Immature natural killer cell (primary cell): Measurements from ENCODE around the gene RHNO1. TPM values are rescaled to one million over a fixed set of nuclear protein-coding genes. Genes with fewer than 3 reads are reported as not detected.

Experiments
- DNase-seq, 3 donors: peaks; one replicate each; pipeline ENCODE4 v3.0.0; 2022; ENCODE audit warnings: mixed read lengths in 1 of 3
- H3K27ac Mint-ChIP-seq, 6 donors: one replicate each; pipeline ENCODE4 v1.8.0; 2020; ENCODE audit warnings: mixed read lengths in 6 of 6, mild to moderate bottlenecking in 5 of 6, inconsistent platforms in 4 of 6, moderate library complexity in 3 of 6
- H3K27me3 Mint-ChIP-seq, 3 donors: one replicate each; pipeline ENCODE4 v1.8.0; 2020 to 2021; ENCODE audit warnings: low read depth in 3 of 3, mild to moderate bottlenecking in 3 of 3, mixed read lengths in 3 of 3, moderate library complexity in 3 of 3, inconsistent platforms in 1 of 3
- H3K36me3 Mint-ChIP-seq, 3 donors: one replicate each; pipeline ENCODE4 v1.8.0; 2020; ENCODE audit warnings: mixed read lengths in 3 of 3, inconsistent platforms in 2 of 3, mild to moderate bottlenecking in 2 of 3
- H3K4me1 Mint-ChIP-seq, 2 donors: one replicate each; pipeline ENCODE4 v1.8.0; 2020; ENCODE audit warnings: inconsistent platforms in 2 of 2, mild to moderate bottlenecking in 2 of 2, mixed read lengths in 2 of 2, moderate library complexity in 1 of 2
- H3K4me3 Mint-ChIP-seq, 5 donors: one replicate each; pipeline ENCODE4 v1.8.0; 2020; ENCODE audit warnings: mild to moderate bottlenecking in 5 of 5, mixed read lengths in 5 of 5, inconsistent platforms in 3 of 5, moderate library complexity in 3 of 5
- H3K9me3 Mint-ChIP-seq, 6 donors: one replicate each; pipeline ENCODE4 v1.8.0; 2020; ENCODE audit warnings: mild to moderate bottlenecking in 6 of 6, mixed read lengths in 6 of 6, inconsistent platforms in 4 of 6, moderate library complexity in 3 of 6
- polyA plus RNA-seq, 3 donors: library from polyadenylated mRNA; unstranded; fragments of 300-500 nt; fragmentation: Illumina TruSeq; gene quantifications; one replicate each; pipeline ENCODE4 v1.2.3, GENCODE V29; 2021

Gene RHNO1, protein sequence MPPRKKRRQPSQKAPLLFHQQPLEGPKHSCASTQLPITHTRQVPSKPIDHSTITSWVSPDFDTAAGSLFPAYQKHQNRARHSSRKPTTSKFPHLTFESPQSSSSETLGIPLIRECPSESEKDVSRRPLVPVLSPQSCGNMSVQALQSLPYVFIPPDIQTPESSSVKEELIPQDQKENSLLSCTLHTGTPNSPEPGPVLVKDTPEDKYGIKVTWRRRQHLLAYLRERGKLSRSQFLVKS
- 10 to 100 TPM; 27.2 to 49.0 (median 37.6) TPM for polyA plus RNA-seq

DNA sequence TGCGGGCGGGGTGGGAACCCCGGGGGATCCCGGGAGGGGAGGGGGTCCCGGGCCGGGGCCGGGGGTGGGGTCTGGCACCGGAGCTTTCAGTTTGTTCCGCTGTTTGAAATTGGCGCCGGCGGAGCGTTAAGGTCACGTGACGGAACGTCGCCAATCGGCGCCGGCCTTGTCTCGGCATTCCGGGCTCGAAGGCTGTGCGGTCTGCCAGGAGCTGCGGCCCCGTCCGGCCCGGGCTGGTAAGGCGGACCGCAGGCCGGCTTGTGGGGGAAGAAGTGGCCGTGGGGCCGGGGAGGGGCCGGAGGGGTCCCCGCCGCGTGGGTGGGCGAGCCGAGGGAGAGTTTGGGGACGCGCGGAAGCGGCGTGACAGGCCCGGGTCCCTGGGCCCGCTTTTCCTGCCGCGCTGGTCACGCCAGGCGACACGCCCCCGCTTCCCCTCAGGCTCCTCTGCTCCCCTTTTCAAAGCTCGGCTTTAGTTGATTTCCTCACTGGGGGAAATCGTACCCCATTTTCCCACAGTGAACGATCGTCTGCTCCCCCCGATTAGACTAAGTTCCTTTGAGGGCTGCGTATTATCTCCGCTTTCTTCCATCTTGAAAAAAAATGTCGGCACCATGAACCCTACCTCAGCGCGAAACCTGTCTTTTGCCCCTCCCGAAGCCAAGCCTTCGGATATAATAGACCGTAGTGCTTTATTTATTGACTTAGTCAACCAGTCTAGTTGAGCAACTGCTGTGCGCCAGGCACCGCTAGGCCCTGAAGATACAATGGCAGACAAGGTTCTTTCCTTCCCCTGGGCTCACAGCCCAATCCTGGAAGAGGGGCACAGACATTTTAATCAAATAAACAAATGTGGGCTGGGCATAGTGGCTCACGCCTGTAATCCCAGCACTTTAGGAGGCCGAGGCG is at the start of gene RHNO1, which contains the start of gene FOXM1:
Gene RHNO1, plus strand, starts transcription at position 177 of the 906 bp plus-strand sequence. CDS start 8,144 bp downstream, outside the sequence.
Gene FOXM1, minus strand, starts transcription at position 128 of the 906 bp plus-strand sequence. CDS start 2,696 bp downstream, outside the sequence.
- Mint-ChIP-seq H3K27me3 (peaks cover 3 to 8% (median 4%) of the 10 kb centered on the region in 3 donors), H3K36me3 (no peaks in the 10 kb centered on the region), H3K27ac (peak within 1 kb of the TSS; percentile 95 to 99 (median 97)), H3K4me3 (peak within 1 kb of the TSS; percentile 98 to 99 (median 99)), H3K9me3 (no peaks in the 10 kb centered on the region), H3K4me1 (peaks cover 27 to 33% of the 10 kb centered on the region in 2 donors)
- DNase-seq, result peak; percentile 87 to 89 (median 87)

DNA sequence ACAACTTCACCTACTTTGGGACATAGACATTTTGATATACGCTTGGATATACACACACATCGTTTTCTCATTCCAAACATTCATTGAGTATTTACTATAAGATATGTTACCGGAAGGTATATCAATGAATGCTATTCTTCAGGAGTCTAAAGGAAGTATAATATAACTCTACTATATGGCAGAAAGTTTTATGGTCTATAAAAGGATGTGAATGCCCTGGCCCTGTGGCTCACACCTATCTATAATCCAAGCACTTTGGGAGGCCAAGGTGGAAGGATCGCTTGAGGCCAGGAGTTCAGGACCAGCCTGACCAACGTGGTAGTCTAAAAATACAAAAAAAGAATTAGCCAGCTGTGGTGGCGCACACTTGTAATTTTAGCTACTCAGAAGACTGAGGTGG is 47.7 kb upstream of the RHNO1 start:
- Mint-ChIP-seq H3K27me3 (peaks cover 0 to 1% (median 0%) of the 10 kb centered on the region in 3 donors), H3K4me1 (no peaks in the 10 kb centered on the region), H3K9me3 (peaks cover 0 to 2% (median 0%) of the 10 kb centered on the region in 6 donors), H3K4me3 (no peak overlapping the region), H3K27ac (no peak overlapping the region), H3K36me3 (peaks cover 15 to 49% (median 36%) of the 10 kb centered on the region in 3 donors)
- no peak for DNase-seq

DNA sequence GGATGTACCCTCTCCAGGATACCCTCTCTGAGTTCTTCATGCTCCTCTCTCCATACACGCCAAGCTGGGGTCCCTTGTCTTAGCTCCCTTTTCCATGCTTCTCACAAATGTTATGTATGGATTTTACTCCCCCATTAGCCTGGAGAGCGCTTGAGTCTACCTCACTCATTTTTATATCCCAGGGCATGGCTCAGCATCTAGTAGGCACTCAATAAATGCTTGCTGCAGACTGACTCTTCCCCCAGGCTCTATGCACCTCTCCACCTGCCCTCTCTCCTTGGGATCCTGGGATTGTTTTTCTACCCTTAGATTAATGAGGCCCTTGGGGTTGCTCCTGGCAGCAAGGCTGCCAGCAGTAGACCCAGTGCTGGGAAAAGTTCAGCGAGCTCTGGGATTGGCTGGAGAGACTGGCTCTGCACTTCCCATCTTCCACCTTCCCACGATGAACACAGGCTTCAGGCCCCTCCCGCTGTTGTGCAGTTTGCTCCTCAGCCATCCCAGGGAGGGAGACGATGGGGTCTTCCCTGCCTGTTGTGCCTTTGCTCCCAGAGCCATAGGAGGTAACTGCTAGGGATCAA is 44.4 kb upstream of the RHNO1 start:
- Mint-ChIP-seq H3K36me3 (peaks cover 9 to 30% (median 24%) of the 10 kb centered on the region in 3 donors), H3K4me1 (peaks cover 2 to 6% of the 10 kb centered on the region in 2 donors), H3K4me3 (no peak overlapping the region), H3K27ac (peak overlapping the region in 3 of 6 donors; percentile 17 to 53 (median 26)), H3K9me3 (no peaks in the 10 kb centered on the region), H3K27me3 (peaks cover 0 to 5% (median 1%) of the 10 kb centered on the region in 3 donors)
- DNase-seq, result no peak

DNA sequence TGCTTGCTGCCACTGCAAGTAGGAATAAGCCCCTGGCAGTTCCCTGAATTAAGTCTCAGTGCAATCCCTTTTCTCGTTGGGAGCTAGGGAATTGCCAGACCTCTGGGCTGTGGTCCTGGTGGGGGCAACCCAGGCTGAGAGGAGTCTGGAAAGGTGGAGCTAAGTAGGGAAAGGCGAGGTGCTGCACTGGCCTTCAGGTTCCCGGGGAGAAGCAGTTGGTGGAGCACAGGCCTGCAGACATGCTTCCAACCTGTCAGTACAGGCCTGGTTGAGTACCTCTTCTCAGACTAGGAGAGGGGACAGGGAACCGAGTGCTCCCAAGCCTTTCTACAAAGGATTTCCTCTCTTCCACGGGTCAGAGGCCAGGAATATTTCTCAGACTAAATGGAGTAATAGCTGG is 43.7 kb upstream of the RHNO1 start:
- Mint-ChIP-seq H3K27me3 (peaks cover 0 to 5% (median 1%) of the 10 kb centered on the region in 3 donors), H3K4me1 (peaks cover 2 to 6% of the 10 kb centered on the region in 2 donors), H3K36me3 (peaks cover 14 to 24% (median 21%) of the 10 kb centered on the region in 3 donors), H3K9me3 (no peaks in the 10 kb centered on the region), H3K27ac (no peak overlapping the region), H3K4me3 (no peak overlapping the region)
- DNase-seq, result no peak

DNA sequence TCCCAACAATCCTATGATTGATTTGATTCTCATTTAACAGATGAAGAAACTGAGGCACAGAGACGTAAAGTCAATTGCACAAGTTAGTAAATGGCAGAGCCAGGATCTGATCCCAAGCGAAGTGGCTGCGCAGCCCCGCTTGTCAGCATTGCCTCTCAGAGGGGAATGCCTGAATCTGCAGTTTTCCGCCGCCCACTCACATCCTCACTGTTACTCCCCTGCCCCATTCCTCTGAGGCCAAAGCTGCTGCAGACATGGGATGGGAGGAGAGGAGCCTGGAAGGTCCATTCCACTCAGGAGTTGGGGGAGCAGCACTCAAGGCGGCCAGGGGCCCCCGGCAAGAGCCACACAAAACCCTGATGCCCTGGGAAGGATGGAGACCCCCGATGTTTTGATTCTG is 43.2 kb upstream of the RHNO1 start:
- Mint-ChIP-seq H3K4me1 (peaks cover 2 to 6% of the 10 kb centered on the region in 2 donors), H3K36me3 (peaks cover 15 to 21% (median 18%) of the 10 kb centered on the region in 3 donors), H3K27ac (no peak overlapping the region), H3K27me3 (peaks cover 0 to 5% (median 1%) of the 10 kb centered on the region in 3 donors), H3K4me3 (no peak overlapping the region), H3K9me3 (no peaks in the 10 kb centered on the region)
- DNase-seq, result no peak

DNA sequence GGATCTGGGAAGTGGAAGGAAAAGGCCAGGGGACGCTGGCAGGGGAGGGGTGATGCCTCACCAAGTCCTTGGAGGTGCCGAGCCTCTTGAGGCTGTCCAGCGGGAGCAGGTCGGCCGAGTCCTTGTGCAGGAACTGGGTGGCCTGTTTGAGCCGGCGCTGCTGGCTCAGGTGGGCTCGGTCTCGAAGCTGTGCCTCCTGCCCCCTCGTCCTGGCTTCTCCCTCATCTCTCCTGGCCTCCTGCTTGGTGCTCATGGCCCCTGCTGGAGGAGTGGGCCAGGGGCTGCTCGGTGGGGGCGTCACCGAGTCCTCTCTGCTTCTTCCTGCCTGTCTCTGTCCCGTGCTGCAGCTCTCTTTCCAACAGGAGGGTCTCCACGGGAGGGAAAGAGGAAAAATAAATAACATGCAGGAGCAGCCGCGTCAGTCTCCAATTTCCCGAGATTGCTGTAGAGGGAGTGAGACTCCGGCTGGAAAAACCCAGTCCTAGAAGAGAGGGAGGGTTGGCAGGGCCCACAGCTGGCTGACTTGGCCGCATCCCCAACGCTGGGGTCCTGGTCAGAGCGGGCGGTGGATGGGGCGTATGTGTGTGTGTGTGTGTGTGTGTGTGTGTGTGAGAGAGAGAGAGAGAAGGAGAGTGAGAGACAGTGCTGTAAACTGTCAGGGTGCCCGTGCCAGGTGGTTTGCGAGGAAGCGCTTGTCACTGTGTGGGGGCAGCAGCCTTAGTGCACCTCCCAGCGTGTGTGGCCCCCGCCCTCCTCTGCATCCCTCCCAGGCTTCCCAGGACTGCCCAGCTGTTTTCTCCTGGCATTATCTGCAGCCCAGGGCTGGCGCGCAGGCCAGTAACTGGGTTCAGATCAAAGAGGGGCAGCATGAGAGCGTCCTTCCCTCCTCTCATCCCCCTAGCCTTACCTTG is 42.2 kb upstream of the RHNO1 start, which contains the start of gene NRIP2:
Gene NRIP2, minus strand, starts transcription at position 455 of the 911 bp plus-strand sequence. Its CDS starts 52 bp downstream, at position 403.
- Mint-ChIP-seq H3K4me1 (peaks cover 2 to 6% of the 10 kb centered on the region in 2 donors), H3K27me3 (peaks cover 0 to 5% (median 1%) of the 10 kb centered on the region in 3 donors), H3K27ac (peak within 1 kb of the TSS in 1 of 6 donors; percentile 57), H3K36me3 (peaks cover 18 to 23% (median 18%) of the 10 kb centered on the region in 3 donors), H3K9me3 (no peaks in the 10 kb centered on the region), H3K4me3 (no peak within 1 kb of the TSS)
- DNase-seq, result no peak

DNA sequence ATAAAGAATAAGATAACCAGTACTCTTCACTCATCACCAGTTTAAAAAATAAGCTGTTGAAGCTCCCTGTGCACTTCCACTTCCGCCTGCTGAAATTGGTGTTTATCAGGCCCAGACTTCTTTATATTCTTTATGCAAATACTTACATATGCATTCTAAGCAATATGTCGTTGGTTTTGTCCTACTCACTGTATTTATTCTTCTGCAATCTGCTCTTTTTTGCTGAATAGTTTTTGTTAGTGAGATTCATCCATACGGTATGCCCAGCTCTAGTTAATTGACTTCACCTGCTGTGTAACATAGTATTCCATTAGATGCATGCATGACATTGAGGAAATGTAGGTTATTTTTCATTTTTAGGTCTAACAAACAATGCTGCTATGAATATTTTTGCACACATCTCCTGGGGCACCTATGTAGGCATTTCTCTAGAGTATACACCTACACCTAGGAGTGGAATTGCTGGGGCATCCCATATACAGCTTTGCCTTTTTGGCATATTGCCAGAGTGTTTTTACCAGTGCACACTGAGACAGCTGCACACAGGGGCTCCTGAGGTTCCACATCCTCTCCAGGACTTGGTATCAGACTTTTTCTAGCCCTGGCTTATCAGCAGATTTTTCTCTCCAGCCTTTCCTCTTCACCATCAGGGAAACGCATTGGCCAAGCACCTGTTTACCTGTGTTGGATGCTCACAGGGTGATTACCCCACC is 41.2 kb upstream of the RHNO1 start:
- Mint-ChIP-seq H3K27me3 (peaks cover 0 to 5% (median 0%) of the 10 kb centered on the region in 3 donors), H3K4me3 (no peak overlapping the region), H3K27ac (no peak overlapping the region), H3K36me3 (peaks cover 18 to 21% (median 20%) of the 10 kb centered on the region in 3 donors), H3K9me3 (no peaks in the 10 kb centered on the region), H3K4me1 (peaks cover 2 to 6% of the 10 kb centered on the region in 2 donors)
- no peak for DNase-seq

DNA sequence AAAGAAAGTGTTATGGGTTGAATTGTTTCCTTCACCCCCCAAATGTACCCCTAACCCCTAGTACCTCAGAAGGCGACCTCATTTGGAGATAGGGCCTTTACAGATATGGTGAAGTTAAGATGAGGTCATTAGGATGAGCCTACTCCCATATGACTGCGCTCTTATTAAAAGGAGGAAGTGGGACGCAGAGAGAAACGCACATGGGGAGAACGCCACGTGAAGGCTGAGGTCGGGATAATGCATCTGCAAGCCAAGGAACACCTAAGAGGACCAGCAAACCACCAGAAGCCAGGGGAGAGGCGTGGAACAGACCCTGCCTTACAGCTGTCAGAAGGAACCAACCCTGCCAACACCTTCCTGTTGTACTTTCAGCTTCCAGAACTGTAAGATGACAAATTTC is 40.4 kb upstream of the RHNO1 start:
- no peak overlapping the region for H3K4me3 Mint-ChIP-seq
- H3K4me1 Mint-ChIP-seq, result peaks cover 2 to 6% of the 10 kb centered on the region in 2 donors
- DNase-seq, result no peak
- no peak overlapping the region for H3K27ac Mint-ChIP-seq
- H3K27me3 Mint-ChIP-seq, result peaks cover 0 to 5% (median 0%) of the 10 kb centered on the region in 3 donors
- no peaks in the 10 kb centered on the region for H3K9me3 Mint-ChIP-seq
- H3K36me3 Mint-ChIP-seq, result peaks cover 17 to 18% (median 18%) of the 10 kb centered on the region in 3 donors

DNA sequence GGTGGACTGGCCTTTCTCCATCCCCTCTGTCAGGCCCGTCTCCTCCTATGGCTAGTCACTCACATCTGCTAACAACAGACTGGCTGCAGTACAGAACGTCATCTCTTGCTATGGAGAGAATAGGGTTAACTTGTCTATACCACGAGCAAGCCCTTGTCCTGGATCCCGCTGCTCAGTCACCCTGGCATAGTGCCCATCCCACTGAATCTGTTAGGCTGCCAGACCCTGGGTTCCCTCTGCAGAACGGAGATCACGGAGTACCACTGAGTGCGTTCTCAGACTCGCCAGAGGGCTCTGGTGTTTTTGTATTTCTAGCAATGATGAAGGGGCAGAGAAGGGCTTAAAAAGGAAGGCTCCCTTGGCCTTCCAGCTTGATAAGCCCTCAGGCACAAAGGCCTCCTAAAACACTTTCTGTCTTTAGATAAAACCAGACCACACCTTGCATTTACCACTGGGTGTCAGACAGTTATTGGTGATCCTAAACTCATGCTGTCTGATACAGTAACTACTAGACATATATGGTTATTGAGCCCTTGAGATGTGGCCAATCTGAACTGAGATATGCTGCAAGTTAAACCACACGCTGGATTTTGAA is 35.9 kb upstream of the RHNO1 start:
- H3K4me3 Mint-ChIP-seq, result no peak overlapping the region
- no peaks in the 10 kb centered on the region for H3K4me1 Mint-ChIP-seq
- peaks cover 16 to 23% (median 20%) of the 10 kb centered on the region in 3 donors for H3K36me3 Mint-ChIP-seq
- DNase-seq, result no peak
- no peaks in the 10 kb centered on the region for H3K9me3 Mint-ChIP-seq
- H3K27me3 Mint-ChIP-seq, result peaks cover 0 to 3% (median 2%) of the 10 kb centered on the region in 3 donors
- H3K27ac Mint-ChIP-seq, result no peak overlapping the region

DNA sequence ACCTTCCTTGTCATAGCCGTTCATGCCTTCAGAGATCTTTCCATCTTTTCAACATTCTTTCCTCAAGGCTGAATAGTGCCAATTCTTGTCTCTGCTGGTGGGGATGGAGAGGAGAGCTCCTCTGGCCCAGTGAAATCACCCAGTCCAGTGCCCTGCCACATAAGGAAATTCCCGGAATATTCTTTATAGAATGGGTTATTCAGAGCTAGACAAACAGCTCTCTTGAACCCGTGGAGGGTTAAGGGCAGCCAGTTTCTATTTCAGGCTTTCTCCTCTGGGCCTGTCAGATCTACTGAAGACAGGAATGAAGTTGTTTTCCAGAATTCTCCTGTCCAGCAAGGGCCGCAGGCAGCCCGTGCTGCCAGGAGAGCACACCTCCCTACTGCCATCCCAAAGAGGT is 34.1 kb upstream of the RHNO1 start:
- DNase-seq, result no peak
- H3K4me3 Mint-ChIP-seq, result no peak overlapping the region
- H3K4me1 Mint-ChIP-seq, result no peaks in the 10 kb centered on the region
- no peak overlapping the region for H3K27ac Mint-ChIP-seq
- peaks cover 0 to 2% (median 0%) of the 10 kb centered on the region in 3 donors for H3K27me3 Mint-ChIP-seq
- H3K9me3 Mint-ChIP-seq, result no peaks in the 10 kb centered on the region
- peaks cover 15 to 22% (median 21%) of the 10 kb centered on the region in 3 donors for H3K36me3 Mint-ChIP-seq

DNA sequence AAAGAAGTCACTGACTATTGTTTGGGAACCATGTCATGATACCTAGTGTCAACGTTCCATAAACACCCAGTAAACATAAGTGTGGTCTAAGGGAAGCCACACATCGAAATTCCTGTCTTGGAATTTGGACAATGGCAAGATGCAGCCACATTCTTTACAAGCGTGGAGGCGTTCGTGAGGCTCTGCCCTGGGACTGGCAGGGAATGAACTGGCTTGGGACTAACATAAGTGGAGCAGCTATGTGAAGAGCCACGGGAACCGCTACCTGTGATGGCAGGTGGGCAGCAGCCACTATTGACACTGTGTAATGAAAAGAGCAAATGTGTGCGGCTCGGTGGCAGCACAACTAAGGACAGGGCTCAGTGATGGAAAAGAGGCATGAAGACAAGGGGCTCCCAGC is 32.2 kb upstream of the RHNO1 start:
- Mint-ChIP-seq H3K4me1 (no peaks in the 10 kb centered on the region), H3K4me3 (no peak overlapping the region), H3K9me3 (no peaks in the 10 kb centered on the region), H3K27me3 (peaks cover 0 to 2% (median 0%) of the 10 kb centered on the region in 3 donors), H3K36me3 (peaks cover 8 to 17% (median 14%) of the 10 kb centered on the region in 3 donors), H3K27ac (peak overlapping the region in 1 of 6 donors; percentile 47)
- DNase-seq, result no peak

DNA sequence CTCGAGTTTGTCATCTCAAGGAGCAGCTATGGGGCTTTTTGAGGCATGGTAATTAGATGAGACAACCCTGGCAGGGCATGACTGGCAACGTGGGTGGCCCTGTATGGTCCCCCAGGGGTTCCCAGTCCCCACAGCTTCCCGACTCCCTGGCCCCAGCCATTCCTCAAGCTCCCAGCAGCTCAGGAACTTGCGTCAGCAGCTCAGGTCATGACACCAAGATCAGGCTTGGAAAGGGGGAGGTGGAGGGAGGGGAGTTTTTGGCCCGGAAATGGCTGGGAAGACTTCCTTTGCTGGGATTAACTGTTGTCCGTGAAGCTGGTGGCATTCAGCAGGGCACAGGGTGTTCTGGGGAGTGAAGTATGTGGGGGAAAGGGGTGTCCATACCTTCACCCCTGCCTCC is 31.7 kb upstream of the RHNO1 start:
- Mint-ChIP-seq H3K4me3 (no peak overlapping the region), H3K27ac (no peak overlapping the region), H3K36me3 (peaks cover 8 to 15% (median 13%) of the 10 kb centered on the region in 3 donors), H3K4me1 (no peaks in the 10 kb centered on the region), H3K9me3 (no peaks in the 10 kb centered on the region), H3K27me3 (peaks cover 0 to 2% (median 0%) of the 10 kb centered on the region in 3 donors)
- DNase-seq, result no peak
